Ectodermal cell (in vitro differentiated cells): ENCODE results near the gene OR51V1.

Source experiments
- H3K27ac ChIP-seq: 2 replicates; pipeline ENCODE4 v1.7.0; 2013; ENCODE audit warnings: mild to moderate bottlenecking, low read depth, low read length; ENCODE audit not compliant: insufficient read depth, poor library complexity, severe bottlenecking
- H3K27me3 ChIP-seq: 2 replicates; pipeline ENCODE4 v1.7.0; 2013; ENCODE audit warnings: mild to moderate bottlenecking, low read length; ENCODE audit not compliant: insufficient read depth, control insufficient read depth, poor library complexity, severe bottlenecking
- H3K36me3 ChIP-seq: one replicate; pipeline ENCODE4 v1.7.0; 2013; ENCODE audit warnings: low read length; ENCODE audit not compliant: control insufficient read depth, insufficient read depth
- H3K4me1 ChIP-seq: one replicate; pipeline ENCODE4 v1.7.0; 2013; ENCODE audit warnings: low read length; ENCODE audit not compliant: control insufficient read depth, insufficient read depth
- H3K4me3 ChIP-seq: 2 replicates; pipeline ENCODE4 v1.7.0; 2013; ENCODE audit warnings: low read depth, low read length, control low read depth; ENCODE audit not compliant: insufficient read depth
- H3K9me3 ChIP-seq: 2 replicates; pipeline ENCODE4 v1.7.0; 2013; ENCODE audit warnings: mild to moderate bottlenecking, low read length, moderate library complexity; ENCODE audit not compliant: control insufficient read depth
- WGBS, 2 experiments: methylation state at CpG; one replicate each; pipeline ENCODE4 v1.1.7; 2013; ENCODE audit warnings: missing lambda C conversion rate in 2 of 2; 5-methylcytosine and 5-hydroxymethylcytosine counted together

Gene OR51V1

GRCh38 chr11:5151713-5152153 lies 48.7 kb downstream of the OR51V1 start:
- Histone ChIP-seq H3K4me1 (no peaks in the 10 kb centered on the region), H3K9me3 (no peaks in the 10 kb centered on the region), H3K4me3 (no peak overlapping the region), H3K27me3 (no peaks in the 10 kb centered on the region), H3K27ac (no peak overlapping the region), H3K36me3 (no peaks in the 10 kb centered on the region)
- WGBS, 2 experiments = 91 to 96% methylated on average over 3 of the region's 3 CpGs
